ENCODE results near the gene DPRX. TPM values are rescaled to one million over a fixed set of nuclear protein-coding genes. Genes with fewer than 3 reads are reported as not detected.

Gene DPRX
- total RNA-seq, 1 donor from 2014 or later, result not detected

GRCh38 chr19:53657330-53657729 lies 25.5 kb downstream of the DPRX start:
- Histone ChIP-seq H3K27me3 (no peaks in the 10 kb centered on the region), H3K9me3 (no peaks in the 10 kb centered on the region), H3K4me1 (no peaks in the 10 kb centered on the region), H3K36me3 (no peaks in the 10 kb centered on the region), H3K27ac (no peak overlapping the region), H3K4me3 (no peak overlapping the region)
- intact Hi-C loops (cut with DNase I), result no loop called here
- DNase-seq (no peak), ATAC-seq (no peak)
- no peak for TF ChIP-seq CTCF (IDR thresholded peaks at IDR 0.05)

- H3K9me3 ChIP-seq, result no peaks in the 10 kb centered on the region
- no peak overlapping the region for H3K27ac ChIP-seq
- no peak for ATAC-seq
- no peaks in the 10 kb centered on the region for H3K27me3 ChIP-seq
- no peaks in the 10 kb centered on the region for H3K36me3 ChIP-seq
- no peak for TF ChIP-seq CTCF (IDR thresholded peaks at IDR 0.05)
- intact Hi-C loops (cut with DNase I), result no loop called here
- no peaks in the 10 kb centered on the region for H3K4me1 ChIP-seq
- DNase-seq, result no peak
- no peak overlapping the region for H3K4me3 ChIP-seq
Measured at GRCh38 chr19:53657778-53658177, 26.0 kb downstream of the DPRX start.

- Histone ChIP-seq H3K4me3 (no peak overlapping the region), H3K27ac (no peak overlapping the region), H3K4me1 (no peaks in the 10 kb centered on the region), H3K9me3 (no peaks in the 10 kb centered on the region), H3K27me3 (no peaks in the 10 kb centered on the region), H3K36me3 (no peaks in the 10 kb centered on the region)
- peak; percentile 45 for TF ChIP-seq CTCF (IDR thresholded peaks at IDR 0.05)
- intact Hi-C loops (cut with DNase I), result no loop called here
- DNase-seq (no peak), ATAC-seq (peak; percentile 52)
Measured at GRCh38 chr19:53659292-53659691, 27.5 kb downstream of the DPRX start.

- H3K27me3 ChIP-seq, result no peaks in the 10 kb centered on the region
- no peak for ATAC-seq
- no peak for TF ChIP-seq CTCF (IDR thresholded peaks at IDR 0.05)
Measured at GRCh38 chr19:53660584-53660983, 28.8 kb downstream of the DPRX start.

GRCh38 chr19:53662209-53662608 lies 30.4 kb downstream of the DPRX start:
- intact Hi-C loops (cut with DNase I), result no loop called here
- Histone ChIP-seq H3K36me3 (no peaks in the 10 kb centered on the region), H3K27ac (no peak overlapping the region), H3K4me3 (no peak overlapping the region), H3K4me1 (no peaks in the 10 kb centered on the region), H3K27me3 (no peaks in the 10 kb centered on the region), H3K9me3 (no peaks in the 10 kb centered on the region)
- no peak for DNase-seq
- ATAC-seq, result no peak
- no peak for TF ChIP-seq CTCF (IDR thresholded peaks at IDR 0.05)

More at GRCh38 chr19:53660584-53660983, 28.8 kb downstream of the DPRX start:
- H3K4me1 ChIP-seq, result no peaks in the 10 kb centered on the region
- no peaks in the 10 kb centered on the region for H3K9me3 ChIP-seq
- intact Hi-C loops (cut with DNase I), result no loop called here
- H3K36me3 ChIP-seq, result no peaks in the 10 kb centered on the region
- H3K4me3 ChIP-seq, result no peak overlapping the region
- no peak overlapping the region for H3K27ac ChIP-seq
- no peak for DNase-seq

GRCh38 chr19:53664152-53664551 lies 32.4 kb downstream of the DPRX start:
- DNase-seq, result no peak
- intact Hi-C loops (cut with DNase I), result no loop called here
- H3K27ac ChIP-seq, result no peak overlapping the region
- H3K27me3 ChIP-seq, result no peaks in the 10 kb centered on the region
- ATAC-seq, result no peak
- no peaks in the 10 kb centered on the region for H3K36me3 ChIP-seq
- no peak overlapping the region for H3K4me3 ChIP-seq
- TF ChIP-seq CTCF (IDR thresholded peaks at IDR 0.05), result no peak
- H3K4me1 ChIP-seq, result no peaks in the 10 kb centered on the region
- H3K9me3 ChIP-seq, result no peaks in the 10 kb centered on the region

Measured in upper lobe of right lung (tissue), 1 donor.